ENCODE data around the gene DET1.

DNA sequence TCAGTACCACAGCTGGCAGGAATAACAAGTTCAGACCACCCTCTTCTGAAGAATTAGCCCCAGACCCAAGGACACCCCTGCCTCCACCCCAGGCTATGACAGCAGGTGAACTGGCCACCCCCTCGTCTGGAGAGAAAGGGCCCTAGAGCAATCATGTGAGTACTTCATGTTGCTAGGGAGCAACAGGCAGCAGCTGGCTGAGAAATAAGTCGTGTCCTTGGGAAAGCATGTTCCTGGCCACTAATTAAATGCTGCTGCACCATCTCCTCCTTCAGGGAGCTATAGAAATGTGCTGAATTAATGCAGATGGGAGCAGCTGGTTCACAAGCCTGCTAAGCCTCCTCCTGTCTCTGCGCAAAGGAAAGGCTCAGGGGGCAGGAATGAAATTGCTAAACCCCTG is 47.5 kb downstream of the DET1 start:
- TF ChIP-seq CTCF (conservative IDR thresholded peaks at IDR 0.05; ENCODE audit: low read length), result no peak
- TF ChIP-seq EZH2phosphoT487 (IDR thresholded peaks at IDR 0.05; ENCODE audit: borderline replicate concordance), result no peak
